Myocyte (in vitro differentiated cells): ENCODE data around the gene PTPRJ. TPM values are rescaled to one million over a fixed set of nuclear protein-coding genes. Genes with fewer than 3 reads are reported as not detected.
"Not testable (repeated sequence)": the region's sequence is repeated elsewhere in the genome, so short reads cannot be mapped to it uniquely, and the experiment has no call there.

Experiments
- DNase-seq: peaks from one replicate; pipeline ENCODE4 v3.0.0-alpha.2; 2012; ENCODE audit warnings: low read depth
- total RNA-seq: library from RNA; depleted of rRNA; stranded (reverse); fragments of >200 nt; gene quantifications from 2 replicates; pipeline ENCODE4 v1.2.3, GENCODE V29; 2014

PTPRJ gene
- total RNA-seq, 1 donor from 2014 or later, result 1.3 TPM

DNA sequence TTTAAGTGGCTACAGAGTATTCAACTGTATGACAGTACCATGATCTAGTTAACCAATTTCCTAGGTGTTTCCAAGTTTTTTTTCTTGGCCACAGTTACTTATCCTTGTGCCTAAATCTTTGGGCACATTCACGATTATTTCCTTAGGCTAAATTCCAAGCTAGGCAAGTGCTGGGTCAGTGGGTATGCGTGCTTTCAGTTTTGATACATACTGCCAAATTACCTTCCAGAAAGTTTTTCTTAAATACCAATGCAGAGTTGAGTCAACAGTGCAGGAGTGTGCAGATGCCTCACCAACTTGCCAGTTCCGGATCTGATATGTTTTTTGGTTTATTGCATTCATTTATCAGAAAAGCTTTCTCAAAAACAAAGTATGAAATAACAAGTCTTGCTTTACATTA lies 168.4 kb downstream of the PTPRJ start:
- DNase-seq, result no peak

- no peak for DNase-seq
Measured at GRCh38 chr11:48150213-48150612, 169.9 kb downstream of the PTPRJ start.

DNA sequence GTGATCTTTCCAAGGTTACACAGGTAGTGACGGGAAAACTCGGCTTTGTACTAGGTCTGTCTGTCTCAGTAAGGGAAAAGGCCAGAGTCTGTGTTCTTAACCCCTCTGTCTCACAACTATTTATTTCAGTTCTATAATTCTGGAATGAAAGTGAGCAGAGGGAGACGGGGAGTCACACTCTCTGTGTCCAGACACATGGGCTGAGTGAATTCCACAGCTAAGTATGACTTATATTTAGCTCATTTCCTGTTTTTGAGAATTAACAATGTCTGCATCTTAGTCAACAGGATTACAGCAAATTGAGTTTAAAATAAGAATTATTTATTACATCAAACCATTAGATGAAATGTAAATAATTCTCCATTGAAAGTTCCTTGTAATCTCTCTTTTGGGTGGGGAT lies 173.8 kb downstream of the PTPRJ start:
- DNase-seq, result no peak

- DNase-seq, result no peak
Measured at GRCh38 chr11:48161951-48162884, 181.9 kb downstream of the PTPRJ start.

DNA sequence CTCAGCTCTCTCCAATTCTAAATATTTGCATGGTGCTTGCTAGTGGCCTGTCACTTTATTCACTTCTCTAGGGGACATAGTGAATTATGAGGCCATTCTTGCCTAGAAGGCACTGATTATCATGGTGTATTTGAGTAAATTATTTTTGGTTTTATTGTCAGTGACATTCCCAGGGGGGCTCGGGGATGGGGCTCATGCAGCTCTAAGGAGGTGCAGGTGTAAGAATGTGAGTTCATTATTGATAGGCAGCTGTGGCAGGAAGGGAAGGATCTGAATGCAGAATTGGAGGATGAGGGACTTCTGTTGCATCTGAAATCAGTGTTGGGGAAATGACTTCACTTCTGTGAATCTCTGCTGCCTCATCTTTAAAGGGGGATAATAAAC lies 182.5 kb downstream of the PTPRJ start:
- DNase-seq, result no peak

DNA sequence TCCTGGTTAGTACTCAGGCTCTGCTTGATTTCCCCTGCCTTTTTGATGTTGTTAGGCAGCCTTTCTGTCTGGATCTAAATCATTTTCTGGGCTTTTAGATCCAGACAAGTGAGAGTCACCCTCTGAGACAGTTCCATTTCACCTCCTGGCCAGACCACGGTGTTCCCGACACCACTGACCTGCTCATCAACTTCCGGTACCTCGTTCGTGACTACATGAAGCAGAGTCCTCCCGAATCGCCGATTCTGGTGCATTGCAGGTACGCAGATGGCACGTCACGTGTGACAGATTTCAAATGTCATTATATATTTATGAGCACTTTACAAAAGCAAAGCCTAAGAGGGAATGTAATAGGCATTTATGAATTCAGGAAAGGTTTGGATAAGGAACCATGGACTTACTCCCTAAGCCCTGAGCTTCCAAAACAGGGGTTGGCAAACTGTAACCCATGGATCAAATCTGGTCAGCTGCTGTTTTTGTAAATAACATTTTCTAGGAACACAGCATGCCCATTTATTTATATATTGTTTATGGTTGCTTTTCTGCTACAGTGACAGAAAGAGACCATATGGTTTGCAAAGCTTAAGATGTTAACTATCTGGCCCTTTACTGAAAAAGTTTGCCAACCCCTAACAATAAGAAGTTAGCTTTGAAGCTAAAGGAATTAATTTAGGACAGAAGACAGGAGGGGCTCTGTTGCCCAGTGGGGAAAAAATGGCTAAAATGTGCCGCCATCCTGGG lies 183.2 kb downstream of the PTPRJ start:
- DNase-seq, result no peak

GRCh38 chr11:48164836-48165235 lies 184.5 kb downstream of the PTPRJ start:
- DNase-seq, result no peak

GRCh38 chr11:48165426-48165825 lies 185.1 kb downstream of the PTPRJ start:
- no peak for DNase-seq

- no peak for DNase-seq
Measured at GRCh38 chr11:48167380-48167779, 187.0 kb downstream of the PTPRJ start.

DNA sequence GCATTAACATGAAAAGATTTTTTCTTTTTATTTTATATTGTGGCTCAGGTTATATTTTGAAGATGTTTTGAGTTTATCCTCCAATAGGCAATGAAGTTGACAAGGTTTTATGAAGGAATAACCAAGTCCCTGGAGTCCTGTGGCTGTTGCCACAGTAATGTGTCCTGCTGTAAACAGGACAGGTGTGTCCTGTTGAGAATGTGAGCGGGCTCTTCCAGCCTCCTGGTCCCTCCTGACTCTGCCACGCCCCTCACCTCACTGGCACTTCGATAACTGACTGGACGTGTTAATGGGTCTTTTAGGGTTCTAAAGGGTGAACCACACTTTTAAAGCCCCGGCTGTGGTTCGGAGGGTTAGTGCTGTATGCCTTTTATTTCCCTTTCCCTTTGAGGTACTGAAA lies 188.5 kb downstream of the PTPRJ start:
- DNase-seq, result no peak

DNA sequence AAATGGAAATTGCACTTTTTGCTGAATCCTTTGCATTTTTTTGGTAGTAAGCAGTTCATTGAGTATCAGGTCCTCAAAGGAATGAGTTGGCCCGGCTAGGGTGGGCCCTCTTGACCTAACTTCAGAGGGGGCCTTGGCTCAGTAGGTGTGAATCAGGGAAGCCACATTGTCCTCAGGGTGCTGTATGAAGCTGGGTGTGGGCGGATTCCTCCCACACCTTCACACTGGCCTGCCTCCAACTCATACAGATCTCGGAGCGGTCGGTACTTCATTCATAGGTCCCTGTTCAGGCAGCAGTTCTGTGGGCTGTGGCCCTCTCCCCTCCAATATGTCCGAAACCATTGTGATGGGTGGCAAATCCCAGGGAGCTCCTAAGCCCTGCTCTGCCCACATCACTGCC lies 188.9 kb downstream of the PTPRJ start:
- DNase-seq, result no peak

- DNase-seq, result no peak
Measured at GRCh38 chr11:48169717-48170116, 189.4 kb downstream of the PTPRJ start.

DNA sequence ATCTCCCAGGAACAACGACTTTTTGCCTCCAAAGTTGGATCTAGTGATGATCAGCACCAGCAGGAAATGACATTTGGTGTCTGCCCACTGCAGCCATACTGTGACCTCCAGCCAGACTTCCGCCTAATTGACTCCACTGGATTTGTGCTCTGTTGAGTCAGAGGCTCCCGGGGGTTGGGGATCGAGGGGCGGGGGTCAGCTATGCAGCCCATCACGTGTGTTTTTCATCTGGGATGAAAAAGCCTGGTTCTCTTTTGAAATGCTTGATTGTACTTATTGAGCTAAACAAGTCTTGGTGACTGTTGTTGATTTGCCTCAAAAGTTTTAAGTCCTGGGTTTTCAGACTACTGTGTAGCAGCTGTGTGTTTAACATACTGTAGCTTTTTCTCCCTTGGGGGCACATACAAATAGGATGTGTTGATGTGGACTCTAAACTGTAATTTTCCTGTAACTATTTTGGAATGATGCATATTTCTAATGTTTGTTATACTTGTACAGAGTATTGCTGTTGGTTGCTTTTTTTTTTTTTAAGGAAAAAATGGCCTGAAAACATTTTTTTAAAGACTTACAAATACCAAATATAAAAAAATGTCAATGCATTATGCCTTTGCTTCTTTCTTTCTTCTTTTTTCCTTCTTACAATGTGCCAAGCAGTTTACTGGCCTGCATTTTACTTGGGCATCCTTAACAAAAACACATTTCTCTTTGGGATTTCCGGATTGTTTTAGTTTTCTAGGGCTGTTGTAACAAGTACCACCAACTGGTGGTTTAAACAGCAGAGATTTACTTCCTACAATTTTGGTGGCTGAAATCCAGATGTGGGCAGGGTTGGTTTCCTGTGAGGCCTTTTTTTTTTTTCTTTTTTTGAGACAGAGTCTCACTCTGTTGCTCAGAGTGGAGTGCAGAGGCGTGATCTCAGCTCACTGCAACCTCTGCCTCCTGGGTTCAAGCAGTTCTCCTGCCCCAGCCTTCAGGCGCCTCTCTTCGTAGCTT lies 190.2 kb downstream of the PTPRJ start:
- peak; percentile 60 for DNase-seq

GRCh38 chr11:48172818-48173609 lies 192.7 kb downstream of the PTPRJ start:
- DNase-seq, result peak; percentile 65

DNA sequence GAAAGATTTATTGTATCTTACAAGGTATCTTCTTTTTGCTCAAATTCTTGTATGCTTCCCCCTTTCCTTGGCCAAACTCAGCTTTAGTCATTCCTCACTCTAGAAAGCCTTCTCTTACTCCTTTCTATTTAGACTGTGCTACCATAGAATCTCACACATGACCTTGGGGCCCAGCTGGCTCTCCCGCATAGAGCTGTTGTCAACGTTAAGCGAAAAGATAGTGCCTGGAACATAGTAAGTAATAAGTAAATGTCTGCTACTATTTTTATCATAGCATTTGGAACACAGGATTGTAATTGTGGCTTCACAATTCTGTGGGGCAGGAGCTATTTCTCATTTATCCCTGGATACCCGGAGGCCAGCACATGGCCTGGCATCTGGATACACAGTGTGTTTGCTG lies 197.3 kb downstream of the PTPRJ start:
- no peak for DNase-seq

DNA sequence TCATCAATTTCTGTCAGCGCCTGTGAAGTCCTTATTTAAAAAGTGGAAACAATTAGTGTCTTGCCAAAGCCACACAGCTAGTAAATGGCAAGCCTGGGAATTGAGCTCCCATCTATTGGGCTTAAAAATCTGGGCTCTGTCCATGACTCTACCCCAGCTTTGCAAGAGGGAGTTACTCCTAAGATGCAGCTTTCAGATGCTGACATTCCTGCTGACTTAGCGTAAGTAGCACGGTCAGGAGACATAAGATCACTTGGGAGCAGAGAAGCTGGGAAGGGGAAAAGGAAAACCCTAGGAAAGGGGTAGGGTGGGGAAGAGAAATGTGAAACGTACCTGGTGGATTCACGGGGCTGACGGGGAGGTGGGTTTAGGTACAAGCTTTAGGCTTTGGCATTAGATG lies 200.3 kb downstream of the PTPRJ start:
- DNase-seq, result no peak

GRCh38 chr11:48182860-48183526 lies 202.6 kb downstream of the PTPRJ start:
- peak; percentile 7 for DNase-seq

- no peak for DNase-seq
Measured at GRCh38 chr11:48184452-48184851, 204.1 kb downstream of the PTPRJ start.

GRCh38 chr11:48190906-48191654 lies 210.7 kb downstream of the PTPRJ start:
- not testable (repeated sequence) for DNase-seq
